Measurements from ENCODE around the gene SPEM2. TPM values are rescaled to one million over a fixed set of nuclear protein-coding genes. Genes with fewer than 3 reads are reported as not detected.

Gene SPEM2
- total RNA-seq, 1 experiment from 2014 or later, result not detected

GRCh38 chr17:7466639-7467341, 41.4 kb downstream of the SPEM2 start:
- H3K4ac ChIP-seq (ENCODE audit: low read depth, low read length), result no peak overlapping the region
- H2AFZ ChIP-seq (ENCODE audit: low read length), result no peak overlapping the region
- no peak overlapping the region for H2BK120ac ChIP-seq (ENCODE audit: low read depth, low read length, poor library complexity, severe bottlenecking)
- peaks cover 0 to 2% of the 10 kb centered on the region in 2 experiments for H3K4me1 Mint-ChIP-seq
- no peak overlapping the region for H3K56ac ChIP-seq (ENCODE audit: insufficient read length, low read depth, low read length)
- no peaks in the 10 kb centered on the region for H3K23me2 ChIP-seq (ENCODE audit: insufficient read length, low read depth, low read length, poor library complexity, severe bottlenecking)
- no peak overlapping the region for H3K27ac ChIP-seq (ENCODE audit: insufficient read length, low read depth, low read length)
- no CpG with 5 or more reads among the region's 16 CpGs for WGBS (ENCODE audit: extremely low coverage, insufficient read length, low lambda C conversion rate)
- no peak overlapping the region for H4K5ac ChIP-seq (ENCODE audit: insufficient read length, low read depth, low read length)
- no peak overlapping the region for H2AK5ac ChIP-seq (ENCODE audit: insufficient read length, low read length)
- no peaks in the 10 kb centered on the region; the same call in 1 of the 2 replicates for H3K4me1 ChIP-seq (ENCODE audit: insufficient read depth, low read length)
- H2BK12ac ChIP-seq (ENCODE audit: insufficient read length, low read depth, low read length), result no peak overlapping the region
- no peak overlapping the region for H2BK5ac ChIP-seq (ENCODE audit: insufficient read length, low read length)
- no peak overlapping the region for H2BK20ac ChIP-seq (ENCODE audit: low read depth, low read length, poor library complexity, severe bottlenecking)
- H3T11ph ChIP-seq (ENCODE audit: low read length), result no peak overlapping the region
- H3K18ac ChIP-seq (ENCODE audit: insufficient read length, low read depth, low read length), result no peak overlapping the region
- peak overlapping the region in 2 of 3 experiments; percentile 44 to 91; a peak in 4 of 7 replicates for H3K27ac Mint-ChIP-seq
- H3K23ac ChIP-seq (ENCODE audit: insufficient read length, low read depth, low read length), result no peak overlapping the region
- peaks cover 2 to 18% (median 17%) of the 10 kb centered on the region in 3 experiments; a peak in 5 of 7 replicates for H3K36me3 Mint-ChIP-seq (ENCODE audit: insufficient read depth in 1 of 3, low read depth in 3 of 3)
- no peaks in the 10 kb centered on the region for H3K27me3 ChIP-seq (ENCODE audit: insufficient read depth, low read length)
- H3K79me2 ChIP-seq (ENCODE audit: insufficient read depth, low read length), result no peaks in the 10 kb centered on the region
- no peak overlapping the region for H3K4me3 Mint-ChIP-seq
- no peak overlapping the region; the same call in 1 of the 2 replicates for H3K14ac ChIP-seq (ENCODE audit: insufficient read depth, low read length)
- H3K9me3 Mint-ChIP-seq, result no peaks in the 10 kb centered on the region
- TF ChIP-seq, protein P1, sequence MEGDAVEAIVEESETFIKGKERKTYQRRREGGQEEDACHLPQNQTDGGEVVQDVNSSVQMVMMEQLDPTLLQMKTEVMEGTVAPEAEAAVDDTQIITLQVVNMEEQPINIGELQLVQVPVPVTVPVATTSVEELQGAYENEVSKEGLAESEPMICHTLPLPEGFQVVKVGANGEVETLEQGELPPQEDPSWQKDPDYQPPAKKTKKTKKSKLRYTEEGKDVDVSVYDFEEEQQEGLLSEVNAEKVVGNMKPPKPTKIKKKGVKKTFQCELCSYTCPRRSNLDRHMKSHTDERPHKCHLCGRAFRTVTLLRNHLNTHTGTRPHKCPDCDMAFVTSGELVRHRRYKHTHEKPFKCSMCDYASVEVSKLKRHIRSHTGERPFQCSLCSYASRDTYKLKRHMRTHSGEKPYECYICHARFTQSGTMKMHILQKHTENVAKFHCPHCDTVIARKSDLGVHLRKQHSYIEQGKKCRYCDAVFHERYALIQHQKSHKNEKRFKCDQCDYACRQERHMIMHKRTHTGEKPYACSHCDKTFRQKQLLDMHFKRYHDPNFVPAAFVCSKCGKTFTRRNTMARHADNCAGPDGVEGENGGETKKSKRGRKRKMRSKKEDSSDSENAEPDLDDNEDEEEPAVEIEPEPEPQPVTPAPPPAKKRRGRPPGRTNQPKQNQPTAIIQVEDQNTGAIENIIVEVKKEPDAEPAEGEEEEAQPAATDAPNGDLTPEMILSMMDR (conservative IDR thresholded peaks at IDR 0.05), result no peak
- DNase-seq, result no peak
- H3K4me2 ChIP-seq (ENCODE audit: insufficient read depth, insufficient read length, low read length), result no peak overlapping the region
- no peaks in the 10 kb centered on the region for H3K9me3 ChIP-seq (ENCODE audit: control insufficient read depth, low read depth, low read length)
- no peaks in the 10 kb centered on the region for H3K27me3 Mint-ChIP-seq (ENCODE audit: low read depth)
- H4K8ac ChIP-seq (replicated peaks; ENCODE audit: insufficient read length, low read depth, low read length), result no peak overlapping the region
- H4K91ac ChIP-seq (ENCODE audit: insufficient read length, low read depth, low read length), result no peak overlapping the region
- no peak overlapping the region for H3K9ac ChIP-seq (ENCODE audit: extremely low read depth, insufficient read length, low read length)
- H2BK15ac ChIP-seq (ENCODE audit: low read depth, low read length), result no peak overlapping the region
- H3K79me1 ChIP-seq (ENCODE audit: insufficient read depth, low read depth, low read length, poor library complexity, severe bottlenecking), result no peaks in the 10 kb centered on the region
- peaks cover 2% of the 10 kb centered on the region for H4K20me1 ChIP-seq (ENCODE audit: control insufficient read depth, insufficient read depth, insufficient read length)
